Right lobe of liver (tissue), 4 donors: ENCODE results near the gene TOX3.

Source experiments
- CTCF ChIP-seq, 4 donors: fragments of 200-600 bp in 3 of 4; fragments of 450-650 bp in 1 of 4; IDR thresholded peaks; one replicate each; pipeline versions ENCODE4 v1.5.1 to v1.8.0; 2016 to 2022; ENCODE audit warnings: antibody characterized with exemption in 4 of 4, mild to moderate bottlenecking in 2 of 4
- POLR2A ChIP-seq: fragments of 450-650 bp; IDR thresholded peaks from one replicate; pipeline ENCODE4 v1.6.1; 2017; ENCODE audit warnings: antibody characterized with exemption, mild to moderate bottlenecking
- donor health status: DM: no; HTN: no; CAD: no.
- donor health status: DM: no; HTN: no; CAD: no.
- donor health status: DM: no; HTN: yes; CAD: no.

GRCh38 chr16:52474679-52475078 lies 72.3 kb downstream of the TOX3 start:
- TF ChIP-seq CTCF (IDR thresholded peaks at IDR 0.05): no peak
- no peak for TF ChIP-seq POLR2A
